T-helper 9 cell (primary cell): Measurements from ENCODE around the gene XPO6.
A peak's percentile ranks its signal among the peaks of the same experiment; 100 is the strongest.
"Not testable (repeated sequence)": the region's sequence is repeated elsewhere in the genome, so short reads cannot be mapped to it uniquely, and the experiment has no call there.

Experiments
- DNase-seq: peaks from one replicate; pipeline ENCODE4 v3.0.0-alpha.2; 2020

XPO6 gene

GRCh38 chr16:28149011-28149888, 62.5 kb downstream of the XPO6 start:
- no peak for DNase-seq

GRCh38 chr16:28146536-28146935, 65.2 kb downstream of the XPO6 start:
- no peak for DNase-seq

- no peak for DNase-seq
These were observed 66.0 kb downstream of the XPO6 start for GRCh38 chr16:28145796-28146195.

GRCh38 chr16:28140788-28141618, 70.8 kb downstream of the XPO6 start:
- DNase-seq, result peak; percentile 47

GRCh38 chr16:28139530-28139929, 72.2 kb downstream of the XPO6 start:
- DNase-seq, result no peak

- no peak for DNase-seq
These were observed 74.9 kb downstream of the XPO6 start for GRCh38 chr16:28136751-28137434.

- no peak for DNase-seq
These were observed 78.1 kb downstream of the XPO6 start for GRCh38 chr16:28133666-28134065.

GRCh38 chr16:28131743-28132393, 79.9 kb downstream of the XPO6 start:
- no peak for DNase-seq

- no peak for DNase-seq
These were observed 80.6 kb downstream of the XPO6 start for GRCh38 chr16:28131181-28131580.

GRCh38 chr16:28130099-28131088, 81.4 kb downstream of the XPO6 start:
- DNase-seq, result no peak

GRCh38 chr16:28126684-28127620, 84.8 kb downstream of the XPO6 start:
- DNase-seq, result no peak

GRCh38 chr16:28125592-28125991, 86.2 kb downstream of the XPO6 start:
- DNase-seq, result no peak

GRCh38 chr16:28121527-28121926, 90.2 kb downstream of the XPO6 start:
- no peak for DNase-seq

GRCh38 chr16:28120754-28121153, 91.0 kb downstream of the XPO6 start:
- no peak for DNase-seq

GRCh38 chr16:28118637-28119036, 93.1 kb downstream of the XPO6 start:
- DNase-seq, result no peak

GRCh38 chr16:28117168-28117565, 94.6 kb downstream of the XPO6 start:
- DNase-seq, result no peak

- not testable (repeated sequence) for DNase-seq
These were observed 95.9 kb downstream of the XPO6 start for GRCh38 chr16:28115866-28116265.

- DNase-seq, result no peak
These were observed 98.9 kb downstream of the XPO6 start for GRCh38 chr16:28112908-28113307.

- no peak for DNase-seq
These were observed 100.8 kb downstream of the XPO6 start for GRCh38 chr16:28110977-28111376.

GRCh38 chr16:28110479-28110878, 101.3 kb downstream of the XPO6 start:
- no peak for DNase-seq
